NCI-H1417 (cell line): ENCODE data around the gene ACACA.
"Not testable (repeated sequence)": the region's sequence is repeated elsewhere in the genome, so short reads cannot be mapped to it uniquely, and the experiment has no call there.

Source experiments
- DNase-seq, 3 experiments: peaks; one replicate each; lab custom pipeline; 2025; lab: John Stamatoyannopoulos, UW

Gene ACACA

DNA sequence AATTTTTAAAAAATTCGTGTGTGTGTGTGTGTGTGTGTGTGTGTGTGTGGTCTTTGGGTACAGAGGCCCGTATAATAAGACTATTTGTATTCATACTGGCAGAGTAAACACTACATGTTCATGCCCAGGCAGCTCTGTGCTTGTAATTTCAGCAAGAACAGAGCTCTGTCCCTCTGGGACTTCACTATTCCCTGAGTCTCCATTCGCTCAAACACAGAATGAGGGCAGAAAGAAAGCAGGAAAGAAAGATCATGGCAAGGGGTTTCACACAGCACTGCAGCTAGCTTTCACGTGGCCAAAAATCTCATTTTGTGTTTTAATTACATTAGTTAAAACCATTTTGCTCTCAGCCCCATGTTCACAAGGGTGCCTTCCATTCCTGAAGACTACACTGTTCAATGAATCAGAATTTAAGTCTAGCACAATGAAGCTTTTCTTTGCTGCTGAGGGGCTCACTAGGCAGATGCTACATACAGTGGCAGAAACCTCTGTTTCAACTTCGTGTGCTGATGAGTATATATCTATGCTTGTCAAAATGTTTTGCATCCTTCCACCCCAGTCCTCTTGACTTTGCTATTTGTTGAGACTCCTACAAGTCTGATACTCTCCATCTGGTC lies 229.3 kb downstream of the ACACA start:
- peak; percentile 60 to 80 (median 76) for DNase-seq

DNA sequence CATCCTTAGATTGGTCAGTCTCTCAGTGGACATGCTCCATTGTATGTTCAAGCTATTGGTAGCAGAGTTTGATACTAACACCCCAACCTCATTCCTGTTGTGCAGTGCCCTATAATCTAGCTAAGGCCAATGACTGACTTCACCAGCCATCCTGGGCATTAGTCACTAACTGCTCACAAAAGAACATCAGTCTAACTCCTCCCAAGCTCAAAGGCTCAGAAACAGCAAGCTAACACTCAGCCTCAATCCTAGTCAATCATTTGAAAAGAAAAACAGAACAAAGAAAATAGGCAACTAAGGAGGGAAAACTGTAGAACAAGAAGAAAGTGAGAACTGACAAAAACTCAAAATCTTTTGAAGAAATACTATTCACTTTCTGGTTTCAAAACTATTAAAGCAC lies 229.9 kb downstream of the ACACA start:
- DNase-seq: peak in 2 of 3 experiments; percentile 20 to 73

DNA sequence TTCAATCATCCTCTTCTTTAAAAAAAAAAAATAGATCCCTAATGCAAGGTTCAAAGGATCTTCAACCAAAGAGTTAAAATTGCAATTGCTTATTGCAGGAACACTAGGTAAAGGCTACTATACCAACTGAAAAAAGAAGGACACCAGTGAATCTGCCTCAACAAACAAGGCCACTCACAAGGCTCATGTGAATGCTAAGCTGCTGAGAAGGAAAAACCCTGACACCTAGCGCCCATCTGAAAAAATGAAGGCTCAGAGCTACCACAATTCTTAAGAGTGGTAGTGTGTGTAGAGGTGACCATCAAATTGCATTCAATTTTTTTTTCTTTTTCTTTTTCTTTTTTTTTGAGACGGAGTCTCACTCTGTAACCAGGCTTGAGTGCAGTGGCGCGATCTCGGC lies 232.4 kb downstream of the ACACA start:
- peak in 1 of 3 experiments; percentile 15 for DNase-seq

- no peak for DNase-seq
Measured at GRCh38 chr17:37170881-37171425, 235.7 kb downstream of the ACACA start.

GRCh38 chr17:37168731-37169353 lies 237.8 kb downstream of the ACACA start:
- peak; percentile 10 to 80 (median 42) for DNase-seq

DNA sequence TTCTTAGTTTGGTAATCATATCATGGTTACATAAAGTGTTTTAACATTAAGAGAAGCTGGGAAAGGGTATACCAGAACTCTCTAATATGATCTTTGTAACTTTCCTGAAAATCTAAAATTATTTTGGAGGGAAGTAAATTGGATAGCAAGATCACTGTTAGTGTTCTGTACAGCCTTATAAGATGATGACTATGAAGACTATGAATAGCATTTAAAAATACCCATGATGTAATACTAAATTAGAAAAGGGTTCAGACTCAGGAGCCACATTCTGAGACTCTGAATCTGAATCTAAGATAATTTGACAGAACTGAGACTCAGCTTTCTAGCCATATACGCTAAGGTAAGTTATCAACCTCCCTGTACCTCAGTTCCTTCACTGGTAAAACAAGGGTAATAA lies 238.9 kb downstream of the ACACA start:
- DNase-seq: no peak

GRCh38 chr17:37164057-37164456 lies 242.6 kb downstream of the ACACA start:
- DNase-seq: peak in 1 of 3 experiments; percentile 20

DNA sequence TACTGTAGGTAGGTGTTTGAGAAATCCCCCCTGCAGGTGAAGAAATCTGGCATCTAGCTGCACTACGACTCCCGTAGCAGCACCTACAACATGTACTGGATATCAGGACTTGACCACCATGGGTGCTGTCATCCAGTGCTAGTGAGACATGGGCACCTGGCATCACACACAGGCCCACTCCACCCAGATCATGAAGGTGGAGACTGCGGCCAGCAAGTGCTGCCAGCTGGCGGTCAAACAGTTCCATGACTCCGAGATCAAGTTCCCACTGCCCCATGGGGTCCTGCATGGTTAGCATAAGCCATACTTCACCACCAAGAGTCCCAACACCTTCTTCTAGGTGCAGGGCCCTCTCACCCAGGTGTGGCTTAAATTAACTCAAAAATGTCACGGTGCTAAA lies 243.8 kb downstream of the ACACA start:
- no peak for DNase-seq

- peak in 1 of 3 experiments; percentile 6 for DNase-seq
Measured at GRCh38 chr17:37160944-37161343, 245.7 kb downstream of the ACACA start.

- no peak for DNase-seq
Measured at GRCh38 chr17:37158290-37158689, 248.3 kb downstream of the ACACA start.

DNA sequence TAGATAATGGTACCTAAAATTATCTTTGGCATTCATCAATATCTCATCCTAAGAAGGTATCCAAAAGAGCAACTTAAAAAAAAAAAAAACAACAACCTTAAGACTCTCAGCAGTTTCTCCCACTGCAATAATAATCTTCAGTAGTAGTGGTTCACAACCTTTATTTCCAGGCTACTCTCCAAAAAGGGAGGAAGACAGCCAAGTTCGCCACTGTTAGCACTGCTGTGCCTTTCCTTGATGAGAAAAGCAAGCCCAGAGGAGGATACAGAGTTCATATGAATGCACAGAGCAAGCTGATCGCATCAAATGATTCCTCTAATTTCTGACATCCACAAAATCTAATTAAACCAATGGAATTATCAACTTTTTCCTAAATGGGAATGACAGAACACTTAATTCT lies 258.5 kb downstream of the ACACA start:
- DNase-seq: no peak

- peak; percentile 12 to 48 (median 22) for DNase-seq
Measured at GRCh38 chr17:37147301-37147812, 259.3 kb downstream of the ACACA start.

GRCh38 chr17:37146086-37147064 lies 260.3 kb downstream of the ACACA start:
- peak in 2 of 3 experiments; percentile 7 to 33 for DNase-seq

- DNase-seq: no peak
Measured at GRCh38 chr17:37144075-37144701, 262.4 kb downstream of the ACACA start.

GRCh38 chr17:37143558-37143957 lies 263.1 kb downstream of the ACACA start:
- not testable (repeated sequence) for DNase-seq

- DNase-seq: peak in 2 of 3 experiments; percentile 11 to 56
Measured at GRCh38 chr17:37142294-37142896, 264.2 kb downstream of the ACACA start.

GRCh38 chr17:37138571-37139120 lies 268.0 kb downstream of the ACACA start:
- DNase-seq: no peak

DNA sequence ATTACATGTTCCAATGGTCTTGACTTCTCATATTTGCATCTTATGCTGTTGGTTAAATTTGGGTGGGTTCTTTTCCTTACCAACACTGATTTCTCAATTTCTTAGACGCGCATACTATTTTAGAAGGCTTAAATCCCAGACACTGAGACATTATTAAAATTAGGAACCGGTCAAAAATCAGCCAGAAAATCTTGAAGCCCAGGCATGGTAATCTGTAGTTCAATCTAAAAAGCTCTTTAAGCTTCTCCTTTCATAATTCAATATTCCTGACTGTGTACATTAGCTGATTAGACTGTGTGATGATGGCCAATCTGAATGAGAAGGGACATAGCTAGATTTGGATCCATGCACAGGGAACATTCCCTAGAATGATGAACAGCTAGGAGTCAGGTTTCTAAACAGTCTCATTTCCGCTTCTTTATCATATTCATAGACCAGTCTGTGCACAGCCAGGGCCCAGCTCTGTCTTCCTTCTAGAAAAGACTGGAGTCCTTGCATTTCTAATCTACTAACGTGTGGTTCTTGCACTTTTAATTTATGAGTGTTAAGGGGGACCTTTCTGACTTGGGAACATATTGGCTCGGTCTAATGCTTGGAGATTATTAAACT lies 268.6 kb downstream of the ACACA start:
- DNase-seq: no peak

DNA sequence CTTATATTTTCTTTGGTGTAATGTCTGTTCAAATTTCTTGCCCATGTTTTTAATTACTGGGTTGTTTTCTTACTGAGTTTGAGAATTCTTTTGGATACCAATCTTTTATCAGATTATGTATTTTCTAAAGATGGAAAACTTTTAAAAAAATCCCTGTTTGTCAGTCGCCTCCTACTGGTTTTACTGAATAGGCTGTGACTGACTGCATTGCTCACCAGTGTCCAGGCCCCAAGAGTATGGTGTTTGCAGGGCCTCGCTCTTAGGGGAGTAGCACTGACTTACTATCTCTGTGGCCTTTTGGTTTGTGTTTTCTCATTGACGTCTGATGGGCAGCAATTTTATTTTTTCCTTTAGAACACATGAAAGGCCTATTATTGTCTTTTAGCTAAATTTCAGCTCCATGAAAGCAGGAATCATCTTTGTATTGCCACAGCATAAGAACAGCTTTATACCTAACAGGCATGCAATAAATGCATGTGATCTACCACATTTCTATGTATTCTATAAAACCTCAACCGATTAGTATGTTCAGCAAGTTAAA lies 269.5 kb downstream of the ACACA start:
- no peak for DNase-seq

- no peak for DNase-seq
Measured at GRCh38 chr17:37135576-37135975, 271.1 kb downstream of the ACACA start.
